HG03571 (cell line): ENCODE data around the gene PIGR.

Source experiments
- ATAC-seq: cut with Tn5 transposase; IDR thresholded peaks from one replicate; pipeline ENCODE4 v1.9.1; 2021; ENCODE audit not compliant: unreplicated experiment

The PIGR gene

DNA sequence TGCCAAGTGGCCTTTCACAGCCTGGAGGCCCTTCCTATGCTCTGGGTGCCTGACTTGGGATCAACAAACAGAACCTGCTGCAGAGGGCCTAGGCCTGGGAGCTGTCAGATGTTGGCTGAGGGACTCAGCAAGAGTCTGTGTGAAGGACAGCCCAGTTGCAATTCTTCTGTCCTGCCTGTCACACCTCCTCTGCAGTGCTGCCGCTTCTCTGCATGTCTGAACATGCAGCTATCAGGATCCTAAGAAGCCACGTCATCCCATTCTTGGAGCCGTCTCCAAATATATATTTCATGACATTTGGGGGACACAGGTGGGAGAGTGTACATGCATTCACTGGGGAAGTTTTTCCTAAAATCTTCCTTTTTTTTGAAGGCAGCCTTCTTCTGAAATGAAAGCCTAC is 15.4 kb upstream of the PIGR start:
- ATAC-seq = no peak

DNA sequence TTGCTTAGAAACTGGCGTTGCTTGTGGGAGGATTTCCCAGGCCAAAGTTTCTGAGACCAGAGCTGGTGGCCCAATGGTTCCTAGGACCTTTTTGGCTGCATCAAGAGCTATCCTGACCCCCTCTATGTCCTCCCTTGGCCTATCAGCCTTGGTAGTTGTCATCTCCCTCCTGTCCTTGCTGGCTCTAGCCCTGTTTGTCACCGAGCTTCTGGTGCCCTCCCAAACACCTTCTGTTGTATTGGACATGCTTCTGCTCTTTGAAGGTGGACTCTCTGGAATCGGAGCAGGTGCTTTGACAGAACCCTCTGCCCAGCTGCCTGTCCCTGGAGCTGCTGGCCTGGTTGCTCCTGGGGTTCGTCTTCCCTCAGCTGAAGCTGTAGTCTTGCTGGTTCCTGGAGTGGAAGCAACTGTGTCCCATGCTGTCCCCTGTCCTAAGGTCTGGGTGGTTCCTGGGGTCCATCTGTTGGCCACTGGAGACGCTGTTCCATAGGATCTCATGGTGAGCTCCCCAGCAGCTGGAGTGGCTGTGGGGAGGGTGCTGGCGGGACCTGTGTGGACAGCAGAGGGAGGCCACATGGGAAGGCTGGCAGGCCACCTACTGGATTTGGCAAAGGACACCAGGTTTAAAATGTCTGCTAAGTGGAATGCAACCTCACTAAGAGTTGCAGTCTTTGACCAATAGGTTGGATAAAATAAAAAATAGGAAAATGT is 14.6 kb upstream of the PIGR start:
- no peak for ATAC-seq

DNA sequence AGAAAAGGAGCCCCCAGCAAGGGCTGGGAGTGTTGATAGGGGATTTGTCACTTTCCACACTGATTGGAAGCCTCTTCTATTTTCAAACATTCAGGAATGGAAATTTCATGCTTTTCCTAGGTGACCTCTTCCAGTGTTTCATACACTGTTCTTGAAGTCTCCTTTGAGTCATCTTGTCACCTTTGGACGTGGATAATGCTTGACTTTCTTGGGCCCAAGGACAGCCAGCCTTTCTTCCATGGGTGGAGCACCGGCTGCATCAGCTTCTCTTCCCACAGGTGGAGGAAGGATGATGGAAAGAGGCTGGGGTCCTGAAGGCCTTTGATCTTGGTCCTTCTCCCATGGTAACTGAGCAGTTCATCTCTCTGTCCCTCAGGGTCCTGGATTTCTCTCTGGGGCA is 11.9 kb upstream of the PIGR start:
- ATAC-seq = no peak

DNA sequence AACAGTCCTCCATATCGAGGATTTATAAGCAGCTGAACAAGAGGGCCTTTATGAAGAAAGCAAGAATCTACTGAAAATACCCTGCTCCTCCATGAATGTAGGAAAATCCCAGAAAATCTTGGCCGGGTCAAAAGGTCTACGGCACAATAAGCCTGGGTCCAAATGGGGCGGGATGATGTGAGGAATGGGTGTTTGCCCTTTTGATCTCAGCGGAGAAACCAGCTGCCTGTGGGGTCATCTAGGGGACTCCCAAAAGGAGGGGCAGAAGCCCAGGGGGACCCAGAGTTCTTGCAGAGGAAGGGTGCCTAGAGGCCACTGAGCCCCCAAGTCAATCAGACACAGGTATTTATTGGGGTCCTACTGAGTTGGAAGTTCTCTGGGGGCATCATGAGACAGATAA is 11.4 kb upstream of the PIGR start:
- no peak for ATAC-seq

DNA sequence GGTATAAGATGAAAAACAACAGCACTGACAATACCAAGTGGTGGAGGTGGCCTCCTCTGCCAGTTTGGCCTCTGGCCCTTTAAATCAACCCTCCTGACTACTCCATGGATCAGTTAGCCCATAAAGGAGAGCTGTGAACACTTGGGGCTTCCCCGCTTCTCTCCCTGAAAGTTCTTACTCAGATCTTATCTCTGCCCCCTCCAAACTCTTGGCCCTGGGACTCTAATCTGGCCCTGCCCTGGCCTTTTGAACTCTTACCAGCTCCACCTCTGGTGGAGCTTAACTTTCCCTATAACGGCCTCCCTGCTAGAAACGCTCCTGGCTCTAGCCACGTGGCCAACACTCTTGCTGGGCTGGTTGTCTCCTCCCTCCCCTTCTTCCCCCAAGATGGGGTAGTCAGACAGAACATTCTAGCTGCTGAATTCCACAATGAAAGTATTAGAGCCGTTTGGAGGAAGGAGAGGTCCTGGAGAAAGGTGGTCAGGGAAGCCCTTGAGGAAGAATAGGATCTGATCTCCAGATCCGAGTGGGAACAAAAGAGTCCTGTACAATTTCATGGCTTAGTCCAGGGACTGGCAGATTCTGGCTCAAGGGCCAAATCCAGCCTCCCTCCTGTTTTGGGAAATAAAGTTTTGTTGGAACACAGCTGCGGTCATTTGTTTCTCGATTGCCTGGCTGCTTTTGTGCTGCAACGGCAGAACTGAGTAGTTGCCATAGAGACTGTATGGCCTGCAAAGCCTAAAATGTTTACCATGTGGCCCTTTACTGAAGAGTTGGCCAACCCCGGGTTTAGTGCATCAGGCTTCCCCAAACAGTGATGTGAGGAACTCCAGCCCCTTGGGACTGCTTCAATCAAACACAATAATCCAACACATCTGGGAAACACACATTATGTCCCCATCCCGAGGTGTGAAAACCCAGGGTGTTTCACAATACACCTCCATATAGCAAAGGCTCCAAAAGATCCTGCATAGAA is 9.5 kb upstream of the PIGR start:
- no peak for ATAC-seq

DNA sequence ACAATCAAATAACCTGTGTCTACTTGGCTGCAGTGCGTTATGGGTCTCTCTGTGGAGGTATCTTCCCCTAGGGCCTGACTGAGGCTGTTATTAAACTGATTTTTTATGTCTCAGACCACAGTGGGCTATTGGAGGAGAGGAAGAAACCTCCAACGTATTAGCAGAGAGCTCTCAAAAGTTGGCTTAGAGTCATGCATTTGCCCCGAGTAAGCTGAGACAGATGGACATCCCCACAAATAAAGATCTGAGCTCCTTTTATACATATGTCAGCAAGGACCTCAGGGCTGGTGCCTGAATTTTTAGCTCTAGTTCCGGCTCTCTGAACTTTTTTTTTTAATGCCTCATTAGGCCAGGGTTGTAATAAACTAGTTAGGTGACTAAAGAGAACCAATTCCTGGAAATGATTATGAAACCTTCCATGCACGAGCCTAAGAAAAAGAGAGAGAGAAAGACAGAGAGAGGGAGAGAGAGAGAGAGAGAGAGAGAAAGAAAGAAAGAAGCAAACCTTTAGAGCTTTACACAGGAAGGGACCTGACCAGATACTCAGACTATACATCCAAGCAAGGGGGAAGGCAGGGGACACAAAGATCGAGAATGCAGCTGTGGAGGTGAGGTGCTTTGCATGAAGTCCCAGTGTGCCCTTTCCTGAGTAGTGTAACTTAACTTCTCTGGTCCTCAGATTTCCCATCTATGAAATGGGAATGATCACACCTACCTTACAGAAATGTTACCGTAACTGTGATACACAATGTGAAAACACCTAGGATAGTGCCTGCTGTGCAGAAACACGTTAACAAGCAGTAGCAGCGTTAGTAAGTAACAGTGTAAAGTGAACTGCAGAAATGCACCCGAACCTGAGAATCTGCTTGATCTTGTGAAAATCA is 8.4 kb upstream of the PIGR start:
- no peak for ATAC-seq

DNA sequence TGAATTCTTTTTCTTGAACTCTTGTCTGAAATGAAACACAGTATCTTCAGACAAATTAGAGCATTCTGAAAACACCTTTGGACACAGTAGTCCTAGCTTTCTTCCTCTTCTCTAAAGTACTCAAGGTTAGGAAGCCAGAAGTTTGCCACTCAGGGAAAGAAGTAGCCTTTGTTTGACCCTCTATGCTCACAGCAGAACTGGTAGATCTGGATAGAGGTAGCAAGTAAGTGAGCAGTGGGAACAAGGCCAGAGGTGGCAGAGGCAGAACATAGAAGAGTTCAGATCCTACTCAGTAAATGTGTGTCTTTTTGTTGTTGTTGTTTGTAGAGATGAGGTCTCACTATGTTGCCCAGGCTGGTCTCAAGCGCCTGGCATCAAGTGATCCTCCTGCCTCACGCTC is 7.4 kb upstream of the PIGR start:
- no peak for ATAC-seq

DNA sequence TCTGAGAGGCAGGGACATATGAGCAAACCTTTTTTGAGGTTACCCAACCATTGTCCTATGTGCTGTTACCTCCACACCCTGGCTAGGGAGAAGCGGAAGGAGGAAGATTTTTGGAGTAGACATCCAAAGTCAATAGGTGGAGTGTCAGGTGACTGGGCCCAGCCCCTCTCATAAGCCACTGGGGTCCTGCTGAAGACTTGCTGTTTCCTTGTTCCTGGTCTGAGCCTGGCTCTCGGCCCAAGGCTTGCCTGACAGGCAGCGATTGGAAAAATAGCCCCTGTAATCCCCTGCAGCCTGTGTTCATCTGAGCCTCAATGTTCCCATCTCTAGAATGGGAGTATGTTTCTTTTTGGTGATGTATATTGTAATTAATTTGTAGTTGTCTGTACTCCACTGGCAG is 6.9 kb upstream of the PIGR start:
- ATAC-seq = no peak

DNA sequence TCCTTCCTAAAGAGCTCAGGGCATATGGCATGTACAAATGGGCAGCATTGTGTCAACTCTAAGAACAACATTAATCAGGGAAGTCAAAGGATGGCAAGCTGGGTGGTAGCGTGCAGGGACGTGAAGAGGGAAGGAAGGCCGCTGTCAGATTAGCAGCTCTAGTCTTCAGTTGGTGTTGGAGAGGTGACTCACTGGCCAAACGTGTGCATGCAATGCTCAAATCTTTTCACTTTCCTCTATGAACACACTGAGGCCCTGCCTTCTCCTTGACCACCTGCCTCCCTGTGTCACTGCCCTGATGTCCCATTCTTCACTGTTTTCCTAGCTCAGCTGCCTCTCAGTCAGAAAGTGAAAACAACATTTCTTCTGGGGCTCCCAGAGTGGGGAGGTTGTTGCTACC is 5.9 kb upstream of the PIGR start:
- no peak for ATAC-seq

DNA sequence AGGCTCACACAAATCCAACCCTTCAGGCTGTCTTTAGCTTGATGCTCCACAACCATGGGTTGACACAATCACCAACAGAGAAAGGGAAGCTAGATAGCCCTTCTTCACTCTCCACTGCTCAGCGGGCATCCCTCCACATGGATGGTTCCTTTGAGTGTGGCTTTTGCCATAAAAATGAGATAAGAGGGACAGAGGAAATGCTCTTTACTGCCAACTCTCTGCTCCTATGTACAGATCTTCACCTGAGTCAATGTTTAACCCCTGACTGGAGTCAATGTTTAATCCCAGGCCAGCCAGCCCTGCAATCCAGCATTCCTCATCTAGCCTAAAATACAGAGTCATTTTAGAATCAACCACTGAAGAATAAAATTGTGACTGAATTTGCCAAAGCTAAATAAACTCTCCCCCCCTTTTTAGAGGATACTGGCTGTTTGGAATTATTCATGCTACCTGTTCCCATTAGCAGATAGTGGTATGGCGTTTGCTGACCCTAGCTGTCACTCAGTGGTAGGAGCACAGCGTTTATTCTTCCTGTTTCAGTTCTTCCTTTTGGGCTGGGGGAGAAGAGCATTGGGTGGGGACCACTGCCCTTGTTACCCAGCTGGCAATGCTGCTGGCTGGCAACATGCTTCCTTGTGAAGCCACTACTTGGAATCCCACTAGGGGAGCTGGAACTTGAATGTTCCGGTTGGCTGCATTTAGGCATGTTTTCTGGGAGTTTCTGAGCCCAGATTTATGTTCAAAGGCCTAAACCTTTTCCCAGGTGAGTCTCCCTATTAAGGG is 5.2 kb upstream of the PIGR start:
- ATAC-seq = peak; percentile 56

DNA sequence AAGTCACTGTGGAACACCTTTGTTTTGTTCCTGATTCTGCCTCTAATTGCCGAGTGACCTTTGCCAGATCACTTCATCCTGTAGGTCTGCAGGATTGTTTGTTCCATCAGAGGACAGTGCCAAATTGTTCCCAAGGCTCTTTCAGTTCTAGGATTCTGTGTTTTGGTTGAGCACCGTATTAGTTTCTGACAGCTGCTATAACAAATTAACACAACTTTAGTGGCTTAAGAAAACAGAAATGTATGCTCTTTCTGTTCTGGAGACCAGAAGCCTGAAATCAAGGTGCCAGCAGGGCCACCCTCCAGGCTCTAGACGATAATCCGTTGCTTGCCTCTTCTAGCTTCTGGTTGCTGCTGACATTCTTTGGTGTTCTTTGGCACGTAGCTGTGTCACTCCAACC is 3.4 kb upstream of the PIGR start:
- ATAC-seq = no peak

DNA sequence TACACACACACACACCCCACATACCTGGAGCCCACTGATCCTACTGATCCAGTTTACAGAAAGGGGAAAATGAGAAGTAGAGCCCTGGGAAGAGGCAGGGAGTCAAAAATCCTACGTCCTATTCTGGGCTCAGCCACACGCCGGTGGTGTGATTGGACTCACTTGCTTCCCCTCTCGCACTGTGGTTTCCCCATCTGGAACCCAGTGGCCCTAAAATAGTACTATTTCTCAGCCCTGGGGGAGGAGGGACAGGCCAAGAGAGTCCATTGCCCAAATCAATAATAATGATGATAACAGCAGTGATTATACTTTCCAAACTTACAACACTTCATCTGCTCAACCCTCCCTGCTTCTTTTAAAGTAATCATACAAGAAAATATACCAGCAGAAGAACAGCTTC is 2.9 kb upstream of the PIGR start:
- ATAC-seq = no peak

DNA sequence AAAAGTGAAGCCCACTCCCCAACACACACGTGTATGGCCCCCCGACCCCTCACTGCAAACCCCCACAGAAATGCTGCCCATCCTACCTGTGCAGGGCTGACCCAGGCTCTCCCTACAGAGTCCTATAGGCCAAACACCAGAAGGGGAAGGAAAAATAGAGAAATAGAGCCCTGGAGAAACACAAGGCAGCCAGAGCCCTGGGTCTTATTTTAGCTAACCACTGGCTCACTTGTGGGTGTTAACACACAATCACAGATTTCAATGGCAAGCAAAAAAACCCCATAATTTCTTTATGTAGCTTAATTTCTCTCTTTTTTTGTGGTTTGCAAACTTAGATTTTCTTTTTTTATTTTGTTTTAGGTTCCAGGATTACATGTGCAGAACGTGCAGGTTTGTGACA is 989 bp upstream of the PIGR start:
- no peak for ATAC-seq

DNA sequence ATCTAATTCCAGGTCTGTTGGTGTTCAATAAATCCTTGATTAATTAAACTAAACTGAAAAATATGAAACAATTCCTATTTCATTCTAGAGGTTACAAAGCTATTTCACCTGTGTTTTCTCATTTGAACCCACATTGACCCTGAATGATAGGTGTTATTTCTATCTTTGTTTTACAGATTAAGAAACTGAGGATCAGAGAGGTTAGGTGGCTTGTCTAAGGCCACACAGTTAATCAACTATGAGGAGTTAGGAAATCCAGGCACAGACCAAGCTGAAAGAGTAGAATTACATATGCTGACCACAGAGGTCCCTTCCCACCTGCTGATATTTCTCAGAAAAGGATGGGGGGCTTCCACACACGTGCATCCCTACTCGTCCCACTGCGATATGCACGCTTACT is 487 bp downstream of the PIGR start:
- ATAC-seq = no peak

DNA sequence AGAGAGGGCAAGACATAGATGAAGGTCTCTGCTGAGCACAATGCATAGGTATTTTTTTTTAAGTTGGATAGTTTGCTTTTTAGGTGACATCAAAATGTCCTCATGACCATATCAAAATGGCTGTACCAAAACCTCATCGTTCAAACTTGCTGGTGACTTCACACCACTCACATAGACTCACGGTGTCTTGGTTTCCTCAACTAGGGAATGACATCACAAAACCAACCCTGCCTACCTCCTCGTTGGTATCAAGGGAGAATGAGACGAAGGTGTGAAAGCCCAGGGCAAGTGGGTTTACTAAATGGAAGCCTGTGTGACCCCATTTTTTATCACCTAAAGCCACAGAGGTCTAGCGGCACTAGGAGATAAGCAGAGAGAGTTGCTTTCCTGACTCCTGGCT is 1.6 kb downstream of the PIGR start:
- ATAC-seq = no peak

DNA sequence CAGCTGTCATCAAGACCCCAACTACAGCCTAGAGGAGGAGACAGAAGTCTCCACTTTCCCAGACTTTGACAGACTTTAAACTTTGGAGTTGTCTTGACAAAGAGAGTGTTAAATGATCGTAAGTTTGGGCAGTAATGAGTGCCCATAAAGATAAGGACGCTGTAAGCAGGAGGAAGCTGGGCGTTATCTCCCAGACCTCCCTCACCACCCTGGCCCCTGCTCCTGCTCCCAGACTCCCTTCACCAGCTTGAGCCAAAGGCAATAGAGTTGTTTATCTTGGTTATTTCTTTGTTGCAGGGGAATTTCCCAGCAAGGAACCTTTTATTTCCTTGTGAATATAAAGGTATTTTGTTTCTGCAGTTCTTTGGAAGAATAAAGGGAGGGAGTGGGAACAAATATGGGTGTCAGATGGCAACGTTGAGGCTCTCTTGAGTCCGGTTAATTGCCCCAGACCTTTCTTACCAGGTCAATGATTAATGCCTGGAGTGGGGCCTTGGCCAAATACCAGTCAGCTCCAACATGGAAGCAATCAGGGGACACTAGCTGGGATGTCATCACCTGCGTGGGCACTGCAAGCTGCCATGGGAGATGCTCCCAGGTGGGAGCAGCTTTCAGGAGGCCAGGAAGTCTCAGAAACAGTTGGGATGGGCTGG is 4.4 kb downstream of the PIGR start:
- ATAC-seq = no peak

DNA sequence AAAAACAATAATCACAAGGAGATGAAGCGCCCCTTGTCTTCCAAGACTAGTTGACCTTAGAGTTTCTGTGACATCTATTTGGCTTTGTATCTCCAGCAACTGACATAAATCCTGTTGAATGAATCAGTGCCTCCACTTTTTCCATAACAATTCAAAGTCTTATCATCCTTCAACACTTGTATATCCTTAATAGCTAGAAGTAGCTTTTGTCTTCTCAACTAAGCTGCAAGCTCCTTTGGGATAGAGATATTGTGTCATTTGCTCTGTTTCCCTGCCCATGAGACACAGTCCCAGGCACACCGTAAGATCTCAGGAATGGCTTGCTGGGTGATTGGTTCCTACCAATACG is 5.7 kb downstream of the PIGR start:
- no peak for ATAC-seq

DNA sequence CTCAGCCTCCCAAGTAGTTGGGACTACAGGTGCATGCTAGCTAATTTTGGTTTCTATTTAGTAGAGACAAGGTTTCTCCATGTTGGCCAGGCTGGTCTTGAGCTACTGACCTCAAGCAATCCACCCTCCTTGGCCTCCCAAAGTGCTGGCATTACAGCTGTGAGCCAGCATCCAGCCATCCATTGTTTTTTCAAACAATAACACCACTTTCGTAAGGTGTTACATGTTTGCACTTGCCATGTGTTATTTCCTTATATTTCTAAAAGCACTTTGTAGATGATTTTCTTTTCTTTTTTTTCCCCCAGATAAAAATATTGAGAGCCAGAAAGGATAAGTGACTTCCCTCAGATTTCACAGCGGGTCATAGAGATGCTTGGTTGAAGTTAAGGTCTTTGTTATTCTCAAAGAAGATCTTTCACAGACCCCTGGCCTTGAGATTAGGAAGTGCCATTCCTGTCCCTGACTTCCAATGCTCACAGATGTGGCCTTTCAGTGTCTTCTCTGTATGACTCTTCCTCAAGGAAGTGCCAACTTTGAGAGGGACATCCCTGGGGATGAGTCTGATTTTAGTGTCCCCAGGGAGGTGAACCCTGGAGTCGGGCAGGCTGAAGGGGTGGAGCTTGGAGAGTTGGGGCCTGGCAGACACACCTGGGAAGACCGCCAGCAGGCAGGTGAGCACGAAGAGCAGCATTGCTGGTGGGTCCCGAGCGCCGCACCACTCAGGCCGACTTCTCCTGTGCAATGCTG is 6.3 kb downstream of the PIGR start:
- ATAC-seq = no peak

DNA sequence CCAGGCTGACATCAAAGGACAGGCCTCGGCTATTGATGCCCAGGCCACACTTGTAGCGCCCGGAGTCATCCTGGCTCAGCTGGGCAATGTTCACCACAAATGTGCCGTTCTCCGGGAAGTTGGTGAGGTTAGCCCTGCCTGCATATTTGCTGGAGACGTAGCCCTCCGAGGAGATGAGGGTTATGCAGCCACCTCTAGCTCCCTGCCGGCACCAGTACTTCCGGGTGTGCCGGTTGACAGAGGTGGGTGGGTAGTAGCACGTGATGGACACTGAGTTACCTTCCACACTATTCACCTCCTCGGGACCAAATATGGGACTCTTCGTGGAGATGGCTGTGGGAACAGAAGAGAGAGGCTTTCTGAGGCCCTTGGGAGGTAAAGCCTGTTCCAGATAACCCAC is 7.1 kb downstream of the PIGR start:
- no peak for ATAC-seq

DNA sequence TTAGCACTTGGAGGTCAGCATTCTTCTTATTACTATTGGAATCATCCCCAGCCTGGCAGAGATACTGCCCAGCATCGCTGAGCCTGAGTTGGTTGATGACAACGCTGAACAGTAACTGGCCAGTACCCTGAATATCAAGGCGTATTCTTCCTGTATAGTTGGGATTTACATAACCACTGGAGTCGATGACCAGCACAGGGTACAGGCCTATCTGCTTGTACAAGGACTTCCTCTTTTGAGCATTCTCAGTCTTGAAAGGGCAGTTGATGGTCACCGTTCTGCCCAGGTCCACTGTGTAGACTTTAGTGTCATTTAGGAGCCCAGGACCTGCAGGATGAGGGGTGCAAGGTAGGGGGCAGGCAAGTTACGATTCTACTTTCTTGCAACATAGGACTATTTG is 8.8 kb downstream of the PIGR start:
- no peak for ATAC-seq
